HCT116 (cell line): Measurements from ENCODE around the gene ANXA3. TPM values are rescaled to one million over a fixed set of nuclear protein-coding genes. Genes with fewer than 3 reads are reported as not detected.
A peak's percentile ranks its signal among the peaks of the same experiment; 100 is the strongest.

Experiments used
- ATAC-seq: fragments of 200-7000 bp; cut with Tn5 transposase; 2 replicates; pipeline ENCODE4 v1.9.1; 2020; ENCODE audit warnings: mild to moderate bottlenecking, moderate library complexity
- BruUV-seq: library from RNA; stranded (reverse); fragments of 400-500 nt; replicated peaks from 2 replicates; lab custom pipeline; 2021; lab: Mats Ljungman, UMichigan
- CTCF ChIA-PET: fragments of 300-600 bp; sonication (Branson Sonifier 250); formaldehyde crosslinking; loops from one replicate; lab custom pipeline; 2021; ENCODE audit warnings: antibody characterized with exemption; lab: Charles Lee
- POLR2A ChIA-PET: fragments of 300-600, 350-600 bp; sonication (Branson Sonifier 250); formaldehyde crosslinking; loops from one replicate; lab custom pipeline; 2021; ENCODE audit warnings: antibody characterized with exemption; lab: Charles Lee
- RAD21 ChIA-PET, 2 experiments: fragments of 300-600 bp; sonication (Branson Sonifier 250); formaldehyde crosslinking; loops; one replicate each; lab custom pipeline; 2023; ENCODE audit warnings: low total read pairs in 2 of 2; ENCODE audit not compliant: uncharacterized antibody in 2 of 2, unreplicated experiment in 2 of 2, low non-redundant PET in 1 of 2; lab: Charles Lee
- DNase-seq: peaks from one replicate; pipeline ENCODE4 v3.0.0-alpha.2; 2010; ENCODE audit warnings: low read depth, low spot score
- H2AFZ ChIP-seq: fragments of 200-600 bp; shearing (Covaris generic), sonication (generic); 2 replicates; pipeline ENCODE4 v1.6.1; 2017; ENCODE audit warnings: low read depth, mixed run types, mixed read lengths, antibody characterized with exemption, low read length; ENCODE audit not compliant: poor library complexity, severe bottlenecking
- H3K27ac ChIP-seq: 2 replicates; pipeline ENCODE4 v1.5.1; 2012; ENCODE audit warnings: low read depth, low read length
- H3K27me3 ChIP-seq: fragments of 200-600 bp; sonication (generic); 2 replicates; pipeline ENCODE4 v1.6.1; 2016; ENCODE audit warnings: mixed run types, low read length, mixed read lengths; ENCODE audit not compliant: insufficient read depth
- H3K36me3 ChIP-seq, 2 experiments: fragments of 200-500 bp in 1 of 2; fragments of 200-600 bp in 1 of 2; sonication (Bioruptor generic) in 1 of 2; sonication (generic) in 1 of 2; 2 replicates each; pipeline versions ENCODE4 v1.5.1 to v1.6.1; 2014 to 2016; ENCODE audit warnings: low read length in 2 of 2, inconsistent platforms in 1 of 2, mixed read lengths in 1 of 2, mixed run types in 1 of 2; ENCODE audit not compliant: insufficient read depth in 2 of 2, control insufficient read depth in 1 of 2
- H3K4me1 ChIP-seq, 2 experiments: fragments of 200-600 bp in 1 of 2; sonication (generic) in 1 of 2; 2 replicates each; pipeline versions ENCODE4 v1.5.1 to v1.6.1; 2012 to 2017; ENCODE audit warnings: low read length in 2 of 2, inconsistent platforms in 1 of 2, mild to moderate bottlenecking in 1 of 2, mixed read lengths in 1 of 2, mixed run types in 1 of 2, moderate library complexity in 1 of 2; ENCODE audit not compliant: insufficient read depth in 2 of 2, control insufficient read depth in 1 of 2
- H3K4me2 ChIP-seq: fragments of 200-600 bp; sonication (generic); 2 replicates; pipeline ENCODE4 v1.6.1; 2017; ENCODE audit warnings: mixed run types, low read length, mixed read lengths
- H3K4me3 ChIP-seq, 2 experiments: fragments of 200-600 bp in 1 of 2; sonication (generic) in 1 of 2; replicated peaks in 1 of 2; 2 replicates each; pipeline ENCODE4 v1.5.1; 2011 to 2016; ENCODE audit warnings: low read length in 2 of 2, control low read depth in 1 of 2, low read depth in 1 of 2, mild to moderate bottlenecking in 1 of 2, mixed read lengths in 1 of 2, mixed run types in 1 of 2
- H3K79me2 ChIP-seq: fragments of 200-600 bp; sonication (generic); 2 replicates; pipeline ENCODE4 v1.6.1; 2017; ENCODE audit warnings: mild to moderate bottlenecking, mixed run types, low read length, moderate library complexity, mixed read lengths; ENCODE audit not compliant: insufficient read depth
- H3K9ac ChIP-seq: fragments of 200-600 bp; sonication (generic); 2 replicates; pipeline ENCODE4 v1.6.1; 2016; ENCODE audit warnings: low read length, mixed read lengths
- H3K9me2 ChIP-seq: fragments of 200-600 bp; sonication (generic), shearing (Covaris generic); 2 replicates; pipeline ENCODE4 v1.6.1; 2017; ENCODE audit warnings: mixed run types, mild to moderate bottlenecking, moderate library complexity; ENCODE audit not compliant: insufficient read depth
- H3K9me3 ChIP-seq, 2 experiments: fragments of 200-500 bp in 1 of 2; fragments of 200-600 bp in 1 of 2; sonication (Bioruptor generic) in 1 of 2; sonication (generic) in 1 of 2; 2 replicates each; pipeline ENCODE4 v1.6.1; 2014 to 2017; ENCODE audit warnings: low read length in 2 of 2, mixed read lengths in 2 of 2, inconsistent platforms in 1 of 2, low read depth in 1 of 2, mild to moderate bottlenecking in 1 of 2, mixed run types in 1 of 2, moderate library complexity in 1 of 2; ENCODE audit not compliant: control insufficient read depth in 1 of 2, insufficient read depth in 1 of 2
- H4K20me1 ChIP-seq: fragments of 200-600 bp; sonication (generic), shearing (Covaris generic); 2 replicates; pipeline ENCODE4 v1.6.1; 2017; ENCODE audit warnings: mixed run types, mild to moderate bottlenecking, moderate library complexity; ENCODE audit not compliant: insufficient read depth
- ATF3 ChIP-seq: IDR thresholded peaks from 2 replicates; pipeline ENCODE4 v1.6.1; 2012
- CBX3 ChIP-seq: IDR thresholded peaks from 2 replicates; pipeline ENCODE4 v1.6.1; 2012; ENCODE audit warnings: low read depth
- ELF1 ChIP-seq: IDR thresholded peaks from 2 replicates; pipeline ENCODE4 v1.6.1; 2012; ENCODE audit warnings: low read depth, borderline replicate concordance
- EZH2 ChIP-seq: fragments of 200-600 bp; sonication (generic); IDR thresholded peaks from 2 replicates; pipeline ENCODE4 v1.6.1; 2017; ENCODE audit warnings: antibody characterized with exemption, mixed run types
- EZH2phosphoT487 ChIP-seq: fragments of 200-600 bp; IDR thresholded peaks from 2 replicates; pipeline ENCODE4 v1.6.1; 2018; ENCODE audit warnings: antibody characterized with exemption, borderline replicate concordance
- JUND ChIP-seq: IDR thresholded peaks from 2 replicates; pipeline ENCODE4 v1.6.1; 2012
- POLR2AphosphoS5 ChIP-seq: IDR thresholded peaks from 2 replicates; pipeline ENCODE4 v1.6.1; 2011; ENCODE audit warnings: mild to moderate bottlenecking, low read depth, low read length, moderate library complexity
- RAD21 ChIP-seq: IDR thresholded peaks from 2 replicates; pipeline ENCODE4 v1.6.1; 2012; ENCODE audit warnings: low read depth, mild to moderate bottlenecking
- SIN3A ChIP-seq: IDR thresholded peaks from 2 replicates; pipeline ENCODE4 v1.6.1; 2012; ENCODE audit warnings: low read depth
- SRF ChIP-seq: IDR thresholded peaks from 2 replicates; pipeline ENCODE4 v1.6.1; 2012; ENCODE audit warnings: low read depth
- TCF7L2 ChIP-seq: IDR thresholded peaks from 2 replicates; pipeline ENCODE4 v1.7.0; 2011; ENCODE audit warnings: borderline replicate concordance, inconsistent platforms; ENCODE audit not compliant: insufficient read depth, insufficient read length; ENCODE audit errors: extremely low read depth
- YY1 ChIP-seq: IDR thresholded peaks from 2 replicates; pipeline ENCODE4 v1.6.1; 2011; ENCODE audit warnings: low read length, low read depth, moderate library complexity, mild to moderate bottlenecking; ENCODE audit not compliant: insufficient replicate concordance; ENCODE audit errors: extremely low read depth
- ZBTB33 ChIP-seq: IDR thresholded peaks from 2 replicates; pipeline ENCODE4 v1.6.1; 2011; ENCODE audit warnings: mild to moderate bottlenecking, low read length, moderate library complexity; ENCODE audit not compliant: insufficient replicate concordance; ENCODE audit errors: extremely low read depth
- ZNF274 ChIP-seq: fragments of 200-500 bp; sonication (Bioruptor generic); IDR thresholded peaks from 2 replicates; pipeline ENCODE4 v1.6.1; 2014; ENCODE audit warnings: mild to moderate bottlenecking, low read depth, low read length, inconsistent platforms
- intact Hi-C: fragments of 100-400 bp; cut with micrococcal nuclease; formaldehyde crosslinking; loops from 2 replicates; pipeline ENCODE4 v1.10.0; 2022
- total RNA-seq: library from RNA; stranded (reverse); gene quantifications from one replicate; pipeline ENCODE4 v1.2.1, GENCODE V29; 2021; ENCODE audit not compliant: unreplicated experiment

Gene ANXA3
- total RNA-seq, 1 experiment from 2014 or later: 158 TPM

DNA sequence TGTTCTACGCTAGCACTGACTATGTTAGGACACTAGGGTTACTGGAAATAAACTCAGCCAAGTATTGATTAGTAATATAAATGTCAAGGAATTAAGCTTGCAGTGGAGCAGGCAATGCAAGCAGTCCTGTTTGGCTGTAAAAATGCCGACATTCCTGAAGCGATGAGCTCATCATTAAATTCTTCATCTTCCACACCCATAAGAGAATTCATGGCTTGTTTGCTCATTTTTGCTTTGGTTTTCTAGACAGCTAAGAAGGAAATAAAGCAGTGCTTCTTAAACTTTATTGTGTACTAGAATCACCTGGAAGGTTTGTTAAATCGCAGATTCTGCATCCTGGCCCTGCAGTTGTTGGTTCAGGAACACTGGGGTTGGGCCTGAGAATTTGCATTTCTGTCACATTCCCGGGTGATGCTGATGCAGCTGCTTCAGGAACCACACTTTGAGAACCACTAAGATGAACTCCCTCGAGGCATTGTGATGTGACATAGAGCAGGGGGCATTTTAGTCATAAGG, 17.8 kb downstream of the ANXA3 start:
- peak overlapping the region; percentile 100 for H3K27ac ChIP-seq
- DNase-seq (peak; percentile 87), ATAC-seq (peak; percentile 50)
- peaks cover 65% of the 10 kb centered on the region for H3K79me2 ChIP-seq
- peak overlapping the region in 1 of 2 experiments; percentile 43; a peak in 2 of 4 replicates for H3K4me3 ChIP-seq
- peak overlapping the region; percentile 75 for H3K4me2 ChIP-seq
- no peaks in the 10 kb centered on the region for H3K9me3 ChIP-seq
- intact Hi-C loops: loop anchor here (5.0 kb wide), 1 partner anchor 512 kb away; the partner anchor contains the start of gene FRAS1
- H3K27me3 ChIP-seq: no peaks in the 10 kb centered on the region
- POLR2A ChIA-PET: interaction anchor here (1.6 to 3.5 kb wide), 2 partner anchors 10 to 18 kb away, joined by 5 to 17 read pairs; partner anchors contain the start of gene ANXA3
- no peak overlapping the region for H2AFZ ChIP-seq
- peak; percentile 33; the same call in 1 of the 2 replicates for TF ChIP-seq POLR2AphosphoS5
- no peak for TF ChIP-seq RAD21
- TF ChIP-seq ELF1: no peak
- TF ChIP-seq YY1: no peak
- no peak for TF ChIP-seq ZNF274
- TF ChIP-seq EZH2: no peak
- TF ChIP-seq ATF3: no peak
- H3K9me2 ChIP-seq: no peaks in the 10 kb centered on the region
- H3K9ac ChIP-seq: peak overlapping the region; percentile 62
- no peaks in the 10 kb centered on the region for H4K20me1 ChIP-seq
- H3K4me1 ChIP-seq: peaks cover 64% of the 10 kb centered on the region in 2 experiments
- CTCF ChIA-PET: interaction anchor here (0.9 kb wide), 1 partner anchor 510 kb away, joined by 5 read pairs; no protein-coding TSS in a partner anchor
- RAD21 ChIA-PET: interaction anchor here (0.9 to 1.3 kb wide), 2 partner anchors 9 to 35 kb away, joined by 3 to 4 read pairs; no protein-coding TSS in a partner anchor
- BruUV-seq: no TSS peak
- H3K36me3 ChIP-seq: peaks cover 0 to 36% of the 10 kb centered on the region in 2 experiments; a peak in 2 of 4 replicates

DNA sequence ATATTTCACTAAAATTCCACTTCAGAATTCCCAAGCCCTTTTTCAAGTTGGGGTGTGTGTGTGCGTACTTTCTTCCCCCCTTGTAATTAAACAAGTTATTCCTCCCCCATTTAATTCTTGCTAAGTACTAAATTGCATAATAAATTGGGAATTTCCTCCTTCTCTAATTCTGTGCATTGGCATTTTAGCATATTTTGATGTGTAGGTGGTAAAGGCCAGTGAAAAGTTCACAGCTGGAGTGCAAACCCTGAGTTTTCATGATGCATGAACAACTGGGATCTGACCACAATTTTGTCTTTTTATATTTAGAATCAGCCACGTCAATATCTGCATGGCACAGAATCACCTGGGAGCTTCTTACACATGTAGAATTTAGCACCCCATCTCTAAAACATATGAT, 18.5 kb downstream of the ANXA3 start:
- H3K9ac ChIP-seq: peak overlapping the region; percentile 62
- ChIA-PET CTCF (no interaction called here), RAD21 (no interaction called here), POLR2A (interaction anchor here (3.5 kb wide), 1 partner anchor 19 kb away, joined by 17 read pairs; the partner anchor contains the start of gene ANXA3)
- no peak overlapping the region for H3K4me3 ChIP-seq
- peak overlapping the region; percentile 75 for H3K4me2 ChIP-seq
- H3K79me2 ChIP-seq: peaks cover 67% of the 10 kb centered on the region
- BruUV-seq: no TSS peak
- intact Hi-C loops: no loop called here
- no peak overlapping the region for H2AFZ ChIP-seq
- H3K9me3 ChIP-seq: no peaks in the 10 kb centered on the region
- H3K27ac ChIP-seq: peak overlapping the region; percentile 100; the same call in 1 of the 2 replicates
- TF ChIP-seq JUND (no peak), SRF (no peak), ZBTB33 (no peak), SIN3A (no peak), CBX3 (no peak), EZH2phosphoT487 (no peak), TCF7L2 (no peak), RAD21 (no peak)
- H3K4me1 ChIP-seq: peaks cover 56 to 57% of the 10 kb centered on the region in 2 experiments
- H4K20me1 ChIP-seq: no peaks in the 10 kb centered on the region
- H3K9me2 ChIP-seq: no peaks in the 10 kb centered on the region
- ATAC-seq (no peak), DNase-seq (no peak)
- H3K36me3 ChIP-seq: peaks cover 0 to 42% of the 10 kb centered on the region in 2 experiments; a peak in 2 of 4 replicates
- no peaks in the 10 kb centered on the region for H3K27me3 ChIP-seq
